K562 treated with DMSO at 1 percent for 48 hours (cell line): ENCODE data around the gene PXDC1. TPM values are rescaled to one million over a fixed set of nuclear protein-coding genes. Genes with fewer than 3 reads are reported as not detected.

Experiments
- total RNA-seq: library from RNA; unstranded; fragments of 300-600 nt; gene quantifications from 2 replicates; pipeline ENCODE4 v1.2.3, GENCODE V29; 2022; ENCODE audit warnings: low replicate concordance; ENCODE audit errors: extremely low read depth

Gene PXDC1, protein sequence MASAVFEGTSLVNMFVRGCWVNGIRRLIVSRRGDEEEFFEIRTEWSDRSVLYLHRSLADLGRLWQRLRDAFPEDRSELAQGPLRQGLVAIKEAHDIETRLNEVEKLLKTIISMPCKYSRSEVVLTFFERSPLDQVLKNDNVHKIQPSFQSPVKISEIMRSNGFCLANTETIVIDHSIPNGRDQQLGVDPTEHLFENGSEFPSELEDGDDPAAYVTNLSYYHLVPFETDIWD
- not detected in 2 replicates for total RNA-seq

GRCh38 chr6:3751077-3751729 lies at the start of gene PXDC1:
Gene PXDC1 (minus strand): TSS chr6:3751713. CDS start chr6:3751531, 182 bp downstream.

Other genes with a start within 250 kb of the PXDC1 start
- not detected in 2 replicates for gene FAM50B, start 97.7 kb upstream of the PXDC1 start, total RNA-seq